SK-N-SH treated with all-trans-retinoic acid at 6 μM for 48 hours (cell line): ENCODE measurements around the gene METTL2B.

Experiments
- ATAC-seq: fragments of 200-7000 bp; cut with Tn5 transposase; 3 replicates; pipeline ENCODE4 v1.9.1; 2020; ENCODE audit warnings: mild to moderate bottlenecking, moderate library complexity
- ARNTL ChIP-seq: fragments of 450-650 bp; formaldehyde crosslinking; IDR thresholded peaks from 2 replicates; pipeline ENCODE4 v1.5.0; 2020; ENCODE audit warnings: low read depth, mild to moderate bottlenecking, moderate library complexity, borderline replicate concordance
- BACH2 ChIP-seq: fragments of 250-450 bp; sonication (Bioruptor Pico); IDR thresholded peaks from 2 replicates; pipeline ENCODE4 v1.9.0; 2021; ENCODE audit warnings: mild to moderate bottlenecking, borderline replicate concordance
- CREB5 ChIP-seq: fragments of 250-450 bp; sonication (Bioruptor Pico); IDR thresholded peaks from 2 replicates; pipeline ENCODE4 v1.5.1; 2020; ENCODE audit warnings: low read depth, mild to moderate bottlenecking, moderate library complexity
- CSDC2 ChIP-seq: fragments of 250-450 bp; sonication (Bioruptor Pico); IDR thresholded peaks from 2 replicates; pipeline ENCODE4 v1.5.0; 2020; ENCODE audit warnings: mild to moderate bottlenecking, moderate library complexity
- CSRNP3 ChIP-seq: fragments of 250-450 bp; sonication (Bioruptor Pico); IDR thresholded peaks from 2 replicates; pipeline ENCODE4 v1.5.1; 2021; ENCODE audit warnings: mild to moderate bottlenecking, moderate library complexity
- GLIS3 ChIP-seq: fragments of 250-450 bp; sonication (Bioruptor Pico); IDR thresholded peaks from 2 replicates; pipeline ENCODE4 v1.5.0; 2020; ENCODE audit warnings: mild to moderate bottlenecking, moderate library complexity
- ISL1 ChIP-seq: fragments of 250-450 bp; sonication (Bioruptor Pico); IDR thresholded peaks from 2 replicates; pipeline ENCODE4 v2.1.2; 2022; ENCODE audit warnings: mild to moderate bottlenecking, moderate library complexity
- OSR1 ChIP-seq: fragments of 250-450 bp; sonication (Bioruptor Pico); IDR thresholded peaks from 2 replicates; pipeline ENCODE4 v1.8.0; 2022; ENCODE audit warnings: moderate library complexity, mild to moderate bottlenecking, inconsistent platforms
- PPARA ChIP-seq: fragments of 250-450 bp; sonication (Bioruptor Pico); IDR thresholded peaks from 2 replicates; pipeline ENCODE4 v1.5.0; 2020; ENCODE audit warnings: mild to moderate bottlenecking, borderline replicate concordance
- RARB ChIP-seq: fragments of 250-450 bp; sonication (Bioruptor Pico); IDR thresholded peaks from 2 replicates; pipeline ENCODE4 v1.8.0; 2021; ENCODE audit warnings: mild to moderate bottlenecking, moderate library complexity
- SNAI2 ChIP-seq: fragments of 250-450 bp; sonication (Bioruptor Pico); IDR thresholded peaks from 2 replicates; pipeline ENCODE4 v1.5.0; 2020; ENCODE audit warnings: mild to moderate bottlenecking, moderate library complexity
- TCF4 ChIP-seq: fragments of 250-450 bp; sonication (Bioruptor Pico); IDR thresholded peaks from 2 replicates; pipeline ENCODE4 v1.8.0; 2021; ENCODE audit warnings: mild to moderate bottlenecking, moderate library complexity, borderline replicate concordance
- TOX ChIP-seq: fragments of 250-450 bp; sonication (Bioruptor Pico); IDR thresholded peaks from 2 replicates; pipeline ENCODE4 v1.8.0; 2021; ENCODE audit warnings: mild to moderate bottlenecking, moderate library complexity, borderline replicate concordance
- TSHZ2 ChIP-seq: fragments of 250-450 bp; sonication (Bioruptor Pico); IDR thresholded peaks from 2 replicates; pipeline ENCODE4 v1.5.0; 2020; ENCODE audit warnings: mild to moderate bottlenecking, moderate library complexity
- ZC3H10 ChIP-seq: fragments of 250-450 bp; sonication (Bioruptor Pico); IDR thresholded peaks from 2 replicates; pipeline ENCODE4 v1.5.1; 2021; ENCODE audit warnings: mild to moderate bottlenecking, moderate library complexity
- ZFP3 ChIP-seq: fragments of 250-450 bp; sonication (Bioruptor Pico); IDR thresholded peaks from 2 replicates; pipeline ENCODE4 v1.5.0; 2020; ENCODE audit warnings: mild to moderate bottlenecking, moderate library complexity
- ZFP30 ChIP-seq: fragments of 450-650 bp; formaldehyde crosslinking; IDR thresholded peaks from 2 replicates; pipeline ENCODE4 v1.5.0; 2022; ENCODE audit warnings: mild to moderate bottlenecking, moderate library complexity
- ZNF565 ChIP-seq: fragments of 450-650 bp; formaldehyde crosslinking; conservative IDR thresholded peaks from 2 replicates; pipeline ENCODE4 v1.5.0; 2020; ENCODE audit warnings: low read depth, mild to moderate bottlenecking, moderate library complexity
- ZNF70 ChIP-seq: fragments of 450-650 bp; formaldehyde crosslinking; IDR thresholded peaks from 2 replicates; pipeline ENCODE4 v1.5.0; 2020; ENCODE audit warnings: mild to moderate bottlenecking, moderate library complexity
- ZNF8 ChIP-seq: fragments of 450-650 bp; formaldehyde crosslinking; IDR thresholded peaks from 2 replicates; pipeline ENCODE4 v1.5.0; 2020; ENCODE audit warnings: mild to moderate bottlenecking, moderate library complexity
- TF ChIP-seq, protein P1 (sequence below): fragments of 250-450 bp; sonication (Bioruptor Pico); IDR thresholded peaks from 2 replicates; pipeline ENCODE4 v1.8.0; 2020; ENCODE audit warnings: mild to moderate bottlenecking, moderate library complexity, borderline replicate concordance

Gene METTL2B

DNA sequence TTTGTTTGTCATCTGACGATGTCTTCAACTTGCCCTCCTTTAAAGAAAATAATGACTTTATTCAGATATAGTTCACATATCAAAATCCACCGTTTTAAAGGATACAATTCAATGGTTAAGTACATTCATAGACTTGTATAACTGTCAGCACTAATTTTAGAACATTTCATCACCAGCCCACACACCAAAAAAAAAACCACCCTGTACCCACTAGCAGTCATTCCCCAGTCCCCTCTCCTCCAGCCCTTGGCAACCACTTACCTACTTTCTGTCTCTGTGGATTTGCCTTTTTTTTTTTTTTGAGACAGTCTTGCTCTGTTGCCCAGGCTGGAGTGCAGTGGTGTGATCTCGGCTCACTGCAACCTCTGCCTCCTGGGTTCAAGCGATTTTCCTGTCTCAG lies 26.1 kb upstream of the METTL2B start:
- TF ChIP-seq ZFP3 (CRISPR knock-in tag) (no peak), SNAI2 (CRISPR knock-in tag) (no peak), RARB (CRISPR knock-in tag) (no peak), CSDC2 (CRISPR knock-in tag) (no peak), TOX (CRISPR knock-in tag) (no peak), TCF4 (CRISPR knock-in tag) (no peak), OSR1 (no peak), CREB5 (no peak), ISL1 (CRISPR knock-in tag) (no peak), GLIS3 (CRISPR knock-in tag) (no peak), ZNF565 (CRISPR knock-in tag) (no peak), CSRNP3 (CRISPR knock-in tag) (no peak), BACH2 (CRISPR knock-in tag) (no peak)
- TF ChIP-seq, protein P1, sequence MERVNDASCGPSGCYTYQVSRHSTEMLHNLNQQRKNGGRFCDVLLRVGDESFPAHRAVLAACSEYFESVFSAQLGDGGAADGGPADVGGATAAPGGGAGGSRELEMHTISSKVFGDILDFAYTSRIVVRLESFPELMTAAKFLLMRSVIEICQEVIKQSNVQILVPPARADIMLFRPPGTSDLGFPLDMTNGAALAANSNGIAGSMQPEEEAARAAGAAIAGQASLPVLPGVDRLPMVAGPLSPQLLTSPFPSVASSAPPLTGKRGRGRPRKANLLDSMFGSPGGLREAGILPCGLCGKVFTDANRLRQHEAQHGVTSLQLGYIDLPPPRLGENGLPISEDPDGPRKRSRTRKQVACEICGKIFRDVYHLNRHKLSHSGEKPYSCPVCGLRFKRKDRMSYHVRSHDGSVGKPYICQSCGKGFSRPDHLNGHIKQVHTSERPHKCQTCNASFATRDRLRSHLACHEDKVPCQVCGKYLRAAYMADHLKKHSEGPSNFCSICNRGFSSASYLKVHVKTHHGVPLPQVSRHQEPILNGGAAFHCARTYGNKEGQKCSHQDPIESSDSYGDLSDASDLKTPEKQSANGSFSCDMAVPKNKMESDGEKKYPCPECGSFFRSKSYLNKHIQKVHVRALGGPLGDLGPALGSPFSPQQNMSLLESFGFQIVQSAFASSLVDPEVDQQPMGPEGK (CRISPR knock-in tag): no peak
- TF ChIP-seq, all 23 proteins: peak for 0
- ATAC-seq: no peak

DNA sequence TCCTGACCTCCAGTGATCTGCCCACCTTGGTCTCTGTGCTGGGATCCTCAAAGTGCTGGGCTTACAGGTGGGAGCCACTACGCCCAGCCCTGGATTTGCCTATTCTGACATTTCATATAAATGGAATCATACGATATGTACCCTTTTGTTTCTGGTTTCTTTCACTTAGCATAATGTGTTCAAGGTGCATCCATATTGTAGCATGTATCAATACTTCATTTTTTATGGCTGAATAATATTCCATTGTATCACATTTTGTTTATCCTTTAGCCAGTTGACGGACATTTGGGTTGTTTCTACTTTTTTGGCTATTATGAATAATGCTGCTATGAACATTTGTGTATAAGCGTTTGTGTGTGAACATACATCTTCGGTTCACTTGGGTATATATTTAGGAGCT lies 25.6 kb upstream of the METTL2B start:
- ATAC-seq: no peak
- TF ChIP-seq ARNTL: no peak
- no peak for TF ChIP-seq ZFP30 (CRISPR knock-in tag)
- no peak for TF ChIP-seq ZFP3 (CRISPR knock-in tag)
- no peak for TF ChIP-seq CSDC2 (CRISPR knock-in tag)
- no peak for TF ChIP-seq TOX (CRISPR knock-in tag)
- no peak for TF ChIP-seq BACH2 (CRISPR knock-in tag)
- no peak for TF ChIP-seq TSHZ2 (CRISPR knock-in tag)
- no peak for TF ChIP-seq ISL1 (CRISPR knock-in tag)
- TF ChIP-seq ZNF8 (CRISPR knock-in tag): no peak
- TF ChIP-seq SNAI2 (CRISPR knock-in tag): no peak

GRCh38 chr7:128452552-128452951 lies 24.0 kb upstream of the METTL2B start:
- TF ChIP-seq ZNF565 (CRISPR knock-in tag): no peak
- no peak for TF ChIP-seq ZC3H10 (CRISPR knock-in tag)
- no peak for ATAC-seq

GRCh38 chr7:128453836-128454804 lies 22.4 kb upstream of the METTL2B start:
- no peak for ATAC-seq
- no peak for TF ChIP-seq BACH2 (CRISPR knock-in tag)
- no peak for TF ChIP-seq PPARA (CRISPR knock-in tag)
- no peak for TF ChIP-seq ZNF565 (CRISPR knock-in tag)
- no peak for TF ChIP-seq ZFP3 (CRISPR knock-in tag)
- TF ChIP-seq, protein P1 (CRISPR knock-in tag): no peak
- no peak for TF ChIP-seq CSDC2 (CRISPR knock-in tag)
- no peak for TF ChIP-seq ZNF8 (CRISPR knock-in tag)
- TF ChIP-seq TSHZ2 (CRISPR knock-in tag): peak; percentile 46; the same call in 1 of the 2 replicates
- TF ChIP-seq ZFP30 (CRISPR knock-in tag): no peak
- TF ChIP-seq OSR1: no peak
- TF ChIP-seq GLIS3 (CRISPR knock-in tag): no peak
- no peak for TF ChIP-seq ZNF70 (CRISPR knock-in tag)
- peak; percentile 22; the same call in 1 of the 2 replicates for TF ChIP-seq TCF4 (CRISPR knock-in tag)
- no peak for TF ChIP-seq TOX (CRISPR knock-in tag)
